ENCODE results near the gene SLC38A8. TPM values are rescaled to one million over a fixed set of nuclear protein-coding genes. Genes with fewer than 3 reads are reported as not detected.
A peak's percentile ranks its signal among the peaks of the same experiment; 100 is the strongest.

SLC38A8 gene
- total RNA-seq, 1 experiment from 2014 or later, result not detected

DNA sequence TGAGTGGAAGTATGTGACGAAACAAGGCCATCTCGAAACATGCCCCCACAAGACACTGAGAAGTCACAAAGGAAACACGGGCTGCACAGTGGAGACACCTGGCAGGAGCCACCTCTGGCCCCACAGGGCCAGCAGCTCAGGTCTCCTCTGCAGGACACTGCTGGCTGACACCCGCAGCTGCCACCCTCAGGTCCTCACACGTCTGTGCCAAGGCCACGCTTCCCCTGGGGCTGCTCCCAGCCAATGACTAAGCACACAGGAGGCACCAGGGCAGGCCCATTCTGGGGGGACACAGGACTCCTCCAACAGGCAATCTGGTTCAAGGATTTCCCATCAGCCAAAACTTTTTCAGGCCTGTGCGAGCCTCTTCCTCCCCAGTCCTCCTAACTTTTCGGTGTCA is 37.8 kb upstream of the SLC38A8 start:
- no peak for DNase-seq
- H3K36me3 ChIP-seq (replicated peaks; ENCODE audit: control insufficient read depth, insufficient read depth, low read length), result peaks cover 10% of the 10 kb centered on the region
- H3K4me3 ChIP-seq (ENCODE audit: insufficient read depth, low read depth, low read length), result no peak overlapping the region
- H3K27me3 ChIP-seq (ENCODE audit: control insufficient read depth, insufficient read depth, low read length), result no peaks in the 10 kb centered on the region

DNA sequence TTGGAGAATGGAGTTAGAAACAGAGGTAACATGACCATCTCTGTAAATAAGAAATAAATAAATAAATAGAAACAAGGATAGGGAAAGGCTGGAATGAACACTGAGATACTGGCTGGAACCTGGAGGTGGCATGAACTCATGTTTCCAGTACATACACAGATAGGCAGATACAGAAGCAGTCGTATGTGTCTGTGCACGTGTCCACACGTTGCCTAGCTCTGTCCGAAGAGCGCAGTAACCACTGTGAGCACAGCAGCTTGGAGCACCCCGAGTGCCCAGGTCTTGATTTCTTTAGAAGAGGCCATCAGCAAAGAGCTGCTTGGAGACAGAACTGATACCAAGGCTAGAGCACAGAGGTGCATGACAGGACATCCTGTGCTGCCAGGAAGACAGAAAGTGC is 37.1 kb upstream of the SLC38A8 start:
- H3K27me3 ChIP-seq (ENCODE audit: control insufficient read depth, insufficient read depth, low read length), result no peaks in the 10 kb centered on the region
- DNase-seq, result no peak
- peaks cover 16% of the 10 kb centered on the region for H3K36me3 ChIP-seq (replicated peaks; ENCODE audit: control insufficient read depth, insufficient read depth, low read length)
- H3K4me3 ChIP-seq (ENCODE audit: insufficient read depth, low read depth, low read length), result no peak overlapping the region

DNA sequence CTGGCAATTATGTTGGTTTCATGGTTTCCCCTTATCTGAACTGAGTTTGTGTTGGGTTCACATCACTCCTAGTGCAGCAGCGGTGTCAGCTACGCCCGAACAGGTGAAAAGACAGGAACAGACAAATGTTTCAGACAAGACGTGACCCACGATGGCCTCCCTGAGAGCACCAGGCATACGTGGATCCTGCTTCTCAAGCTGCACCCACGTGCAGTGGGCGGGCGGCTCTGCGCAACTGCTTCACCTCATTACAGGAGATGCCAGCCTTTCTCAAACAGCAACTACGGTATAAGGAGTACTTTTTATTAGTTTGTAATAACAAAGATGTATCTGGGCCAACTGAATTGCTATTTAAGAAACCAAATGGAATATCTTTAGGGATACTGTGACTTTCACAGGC is 32.8 kb upstream of the SLC38A8 start:
- Histone ChIP-seq H3K36me3 (replicated peaks; ENCODE audit: control insufficient read depth, insufficient read depth, low read length) (peaks cover 14% of the 10 kb centered on the region), H3K27me3 (ENCODE audit: control insufficient read depth, insufficient read depth, low read length) (no peaks in the 10 kb centered on the region), H3K4me3 (ENCODE audit: insufficient read depth, low read depth, low read length) (no peak overlapping the region)
- no peak for DNase-seq

DNA sequence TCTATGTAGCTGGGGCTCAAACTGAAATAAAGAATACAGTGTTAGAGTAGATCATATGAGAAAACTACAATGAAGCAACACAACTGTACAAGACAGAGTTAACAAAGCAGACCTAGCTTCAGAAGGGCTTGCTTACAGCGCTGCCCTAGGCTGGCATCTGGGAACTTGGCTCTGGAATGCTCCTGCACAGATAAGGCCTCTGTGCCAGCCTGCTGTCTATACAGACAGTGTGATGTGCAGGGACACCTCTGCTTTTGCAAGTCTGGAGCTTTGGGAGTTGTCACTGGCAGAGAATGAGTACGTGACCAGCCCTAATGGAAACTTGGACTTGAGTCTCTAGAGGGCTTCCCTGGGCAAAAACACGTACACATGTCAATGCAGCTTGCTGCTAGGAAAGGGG is 32.1 kb upstream of the SLC38A8 start:
- Histone ChIP-seq H3K27me3 (ENCODE audit: control insufficient read depth, insufficient read depth, low read length) (no peaks in the 10 kb centered on the region), H3K4me3 (ENCODE audit: insufficient read depth, low read depth, low read length) (no peak overlapping the region), H3K36me3 (replicated peaks; ENCODE audit: control insufficient read depth, insufficient read depth, low read length) (peaks cover 14% of the 10 kb centered on the region)
- no peak for DNase-seq

DNA sequence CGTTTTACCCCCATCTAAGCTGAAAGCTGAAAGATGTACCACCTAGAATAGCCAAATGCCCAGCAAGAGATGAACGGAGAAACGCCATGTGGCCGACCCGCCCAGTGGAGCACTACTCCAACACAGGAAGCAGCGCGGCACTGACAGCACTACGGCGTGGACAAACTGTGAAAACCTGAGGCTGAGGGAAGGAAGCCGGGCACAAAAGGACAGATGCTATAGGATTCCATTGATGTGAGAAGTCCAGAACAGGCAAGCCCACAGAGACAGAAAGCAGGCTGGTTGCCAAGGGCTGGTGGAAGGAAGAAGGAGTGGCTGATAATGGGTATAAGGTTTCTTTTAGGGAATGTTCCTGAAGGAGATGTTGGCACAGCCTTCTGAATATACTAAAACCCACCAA is 29.4 kb upstream of the SLC38A8 start:
- peaks cover 29% of the 10 kb centered on the region for H3K36me3 ChIP-seq (replicated peaks; ENCODE audit: control insufficient read depth, insufficient read depth, low read length)
- H3K4me3 ChIP-seq (ENCODE audit: insufficient read depth, low read depth, low read length), result no peak overlapping the region
- H3K27me3 ChIP-seq (ENCODE audit: control insufficient read depth, insufficient read depth, low read length), result no peaks in the 10 kb centered on the region
- no peak for DNase-seq

DNA sequence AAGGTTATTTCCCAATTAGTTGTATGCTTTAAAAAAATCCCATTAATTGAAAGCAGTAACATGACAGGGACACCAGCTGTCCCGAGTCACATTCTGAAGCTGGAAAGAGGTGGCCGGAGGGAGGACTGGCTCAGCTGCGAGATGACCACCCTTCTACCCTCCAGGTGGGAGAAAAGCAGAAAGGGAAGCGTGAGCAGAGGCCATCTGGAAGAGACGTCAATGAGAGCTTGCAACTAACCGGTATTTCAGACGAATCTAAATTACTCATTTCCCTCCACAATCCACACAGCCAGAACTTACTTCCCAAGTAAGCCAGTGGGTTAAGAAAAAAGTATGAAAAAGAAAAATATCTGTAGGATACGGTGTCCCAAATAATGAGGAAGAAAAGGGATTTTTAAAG is 28.5 kb upstream of the SLC38A8 start:
- DNase-seq, result no peak
- H3K4me3 ChIP-seq (ENCODE audit: insufficient read depth, low read depth, low read length), result no peak overlapping the region
- H3K36me3 ChIP-seq (replicated peaks; ENCODE audit: control insufficient read depth, insufficient read depth, low read length), result peaks cover 29% of the 10 kb centered on the region
- no peaks in the 10 kb centered on the region for H3K27me3 ChIP-seq (ENCODE audit: control insufficient read depth, insufficient read depth, low read length)

DNA sequence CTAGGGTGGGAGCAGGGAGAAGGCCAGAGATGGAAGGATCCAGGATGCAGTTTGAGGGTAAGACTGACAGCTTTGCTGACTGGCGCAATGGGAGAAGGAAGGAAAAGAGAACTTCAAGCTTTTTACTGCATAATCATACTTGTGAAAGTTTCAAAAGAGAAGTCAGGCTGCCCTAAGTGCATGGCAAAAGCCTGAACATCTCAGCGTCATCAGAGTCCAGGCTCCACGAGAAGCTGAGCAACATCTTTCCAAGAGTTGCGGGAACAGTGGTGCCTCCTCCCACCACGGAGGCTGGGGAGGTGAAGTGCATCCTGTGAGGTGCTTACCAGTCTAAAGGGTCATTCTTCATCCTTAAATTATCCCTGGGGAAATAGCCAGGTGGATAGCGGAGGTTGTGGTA is 26.9 kb upstream of the SLC38A8 start:
- H3K36me3 ChIP-seq (replicated peaks; ENCODE audit: control insufficient read depth, insufficient read depth, low read length), result peaks cover 21% of the 10 kb centered on the region
- H3K27me3 ChIP-seq (ENCODE audit: control insufficient read depth, insufficient read depth, low read length), result no peaks in the 10 kb centered on the region
- DNase-seq, result no peak
- no peak overlapping the region for H3K4me3 ChIP-seq (ENCODE audit: insufficient read depth, low read depth, low read length)

DNA sequence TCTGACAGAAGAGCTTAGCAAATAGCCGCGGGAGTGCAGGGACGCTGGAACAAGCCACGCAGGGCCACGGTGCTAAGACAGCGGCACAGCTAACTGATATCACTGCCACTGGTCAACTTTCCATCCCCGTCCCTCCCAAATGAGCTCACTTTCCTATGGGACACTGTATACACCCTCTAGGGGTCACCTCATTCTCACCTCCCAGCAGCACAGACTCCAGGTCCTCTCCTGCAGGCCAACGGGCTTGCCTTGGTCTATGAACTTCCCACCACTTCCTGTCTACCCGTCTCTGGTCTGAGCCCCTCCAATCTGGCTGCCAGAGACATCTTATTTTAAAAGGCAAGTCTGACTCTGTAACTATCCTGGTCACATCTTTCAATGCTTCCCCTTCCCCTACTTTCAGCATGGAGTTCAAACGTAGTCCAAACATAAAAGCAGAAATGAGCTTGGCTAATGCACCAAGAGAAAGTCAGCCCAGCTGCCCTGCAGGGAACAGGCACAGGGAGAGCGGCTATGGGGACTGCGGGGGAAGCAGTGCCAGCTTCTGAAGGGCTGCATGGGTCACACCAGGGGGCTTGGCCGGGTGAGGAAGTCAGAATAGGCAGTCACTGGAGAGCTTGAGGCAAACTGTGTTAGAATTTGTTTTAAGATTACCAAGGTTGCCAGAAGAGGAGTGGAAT is 26.3 kb upstream of the SLC38A8 start:
- no peak for DNase-seq
- peaks cover 19% of the 10 kb centered on the region for H3K36me3 ChIP-seq (replicated peaks; ENCODE audit: control insufficient read depth, insufficient read depth, low read length)

DNA sequence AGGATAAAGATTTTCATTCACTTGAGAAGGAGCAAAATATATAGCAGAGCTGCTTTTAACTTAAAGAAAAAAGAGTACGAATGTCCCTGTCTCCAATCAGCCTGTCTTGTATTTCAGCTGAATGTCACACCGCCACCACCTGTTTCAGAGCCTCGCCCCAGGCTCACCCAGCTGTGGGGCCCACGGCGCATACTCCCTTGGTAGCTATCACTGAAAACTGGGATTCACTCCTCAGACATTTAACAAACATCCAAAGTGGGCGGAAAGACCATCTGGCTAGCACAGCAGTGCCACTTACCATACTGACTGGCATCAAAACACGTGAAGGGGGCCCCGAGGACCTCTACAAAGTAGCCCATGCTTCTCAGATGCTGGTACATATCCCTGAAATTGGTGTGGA is 25.4 kb upstream of the SLC38A8 start:
- H3K36me3 ChIP-seq (replicated peaks; ENCODE audit: control insufficient read depth, insufficient read depth, low read length), result peaks cover 19% of the 10 kb centered on the region
- no peak overlapping the region for H3K4me3 ChIP-seq (ENCODE audit: insufficient read depth, low read depth, low read length)
- no peaks in the 10 kb centered on the region for H3K27me3 ChIP-seq (ENCODE audit: control insufficient read depth, insufficient read depth, low read length)
- DNase-seq, result no peak

More for the DNA sequence above, 26.3 kb upstream of the SLC38A8 start:
- Histone ChIP-seq H3K4me3 (ENCODE audit: insufficient read depth, low read depth, low read length) (no peak overlapping the region), H3K27me3 (ENCODE audit: control insufficient read depth, insufficient read depth, low read length) (no peaks in the 10 kb centered on the region)

DNA sequence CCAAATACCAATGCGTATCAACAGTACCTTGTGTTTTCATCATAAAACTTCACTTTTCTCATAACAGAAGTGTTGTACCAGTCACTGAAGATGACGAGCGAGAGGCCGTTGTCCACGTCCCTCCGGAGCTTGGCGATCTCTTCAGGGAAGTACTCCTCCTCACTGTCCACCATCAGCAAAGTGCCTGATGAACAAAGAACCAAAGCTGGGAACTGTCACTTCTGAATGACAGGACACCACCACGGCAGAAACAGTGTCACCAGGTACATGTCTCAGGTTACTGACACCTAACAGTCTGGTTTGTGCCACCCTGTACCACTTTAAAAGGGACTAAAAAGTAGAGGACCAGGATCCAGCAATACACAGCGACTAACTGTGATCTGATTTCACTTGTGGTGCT is 25.0 kb upstream of the SLC38A8 start:
- Histone ChIP-seq H3K4me3 (ENCODE audit: insufficient read depth, low read depth, low read length) (no peak overlapping the region), H3K27me3 (ENCODE audit: control insufficient read depth, insufficient read depth, low read length) (no peaks in the 10 kb centered on the region), H3K36me3 (replicated peaks; ENCODE audit: control insufficient read depth, insufficient read depth, low read length) (peaks cover 19% of the 10 kb centered on the region)
- DNase-seq, result no peak

DNA sequence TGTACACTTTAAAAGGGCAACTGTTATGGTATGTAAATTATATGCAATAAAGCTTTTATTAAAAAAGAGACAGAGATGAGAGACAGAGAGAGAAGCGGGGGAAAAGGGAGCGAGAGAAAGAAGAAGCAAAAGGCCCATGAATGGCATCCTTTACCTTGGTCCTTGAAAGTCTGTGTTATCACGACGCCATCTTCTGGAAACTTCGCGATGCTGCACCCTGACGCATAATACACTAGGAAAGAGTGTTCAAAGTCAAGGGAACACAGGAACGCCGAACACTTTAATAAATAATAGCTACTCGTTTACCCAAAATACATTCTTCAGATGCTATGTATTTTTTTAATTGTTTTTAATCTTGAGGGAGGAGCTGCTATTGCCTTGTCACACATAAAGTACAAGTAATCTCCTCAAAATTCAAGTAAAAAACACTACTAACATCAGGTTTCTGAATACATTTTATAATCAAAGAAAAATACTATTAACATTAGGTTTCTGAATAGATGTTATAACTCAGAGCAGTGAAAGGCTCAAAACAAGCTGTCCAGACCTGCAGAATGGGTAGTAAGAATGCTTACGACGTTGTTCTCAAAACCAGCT is 23.0 kb upstream of the SLC38A8 start:
- Histone ChIP-seq H3K36me3 (replicated peaks; ENCODE audit: control insufficient read depth, insufficient read depth, low read length) (peaks cover 20% of the 10 kb centered on the region), H3K27me3 (ENCODE audit: control insufficient read depth, insufficient read depth, low read length) (no peaks in the 10 kb centered on the region), H3K4me3 (ENCODE audit: insufficient read depth, low read depth, low read length) (no peak overlapping the region)
- DNase-seq, result peak; percentile 74

DNA sequence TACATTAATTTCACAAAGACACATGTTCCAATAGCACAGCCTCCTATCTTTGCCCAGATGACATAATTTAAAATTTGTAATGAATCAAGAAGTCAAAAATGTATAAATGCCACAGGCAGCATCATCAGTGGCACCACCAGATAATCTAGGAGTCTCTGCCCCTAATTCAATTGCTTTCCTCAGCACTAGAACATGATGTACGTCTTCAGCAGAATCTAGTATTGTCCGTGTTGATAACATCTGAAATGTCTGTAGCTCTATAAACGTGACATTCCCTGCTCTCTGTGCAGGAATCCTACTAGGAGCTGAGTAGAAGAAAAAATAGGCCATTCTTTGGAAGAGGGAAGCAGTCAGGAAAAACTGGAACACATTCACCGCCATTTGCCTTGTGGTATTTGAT is 21.4 kb upstream of the SLC38A8 start:
- H3K4me3 ChIP-seq (ENCODE audit: insufficient read depth, low read depth, low read length), result no peak overlapping the region
- no peaks in the 10 kb centered on the region for H3K27me3 ChIP-seq (ENCODE audit: control insufficient read depth, insufficient read depth, low read length)
- no peak for DNase-seq
- peaks cover 18% of the 10 kb centered on the region for H3K36me3 ChIP-seq (replicated peaks; ENCODE audit: control insufficient read depth, insufficient read depth, low read length)

DNA sequence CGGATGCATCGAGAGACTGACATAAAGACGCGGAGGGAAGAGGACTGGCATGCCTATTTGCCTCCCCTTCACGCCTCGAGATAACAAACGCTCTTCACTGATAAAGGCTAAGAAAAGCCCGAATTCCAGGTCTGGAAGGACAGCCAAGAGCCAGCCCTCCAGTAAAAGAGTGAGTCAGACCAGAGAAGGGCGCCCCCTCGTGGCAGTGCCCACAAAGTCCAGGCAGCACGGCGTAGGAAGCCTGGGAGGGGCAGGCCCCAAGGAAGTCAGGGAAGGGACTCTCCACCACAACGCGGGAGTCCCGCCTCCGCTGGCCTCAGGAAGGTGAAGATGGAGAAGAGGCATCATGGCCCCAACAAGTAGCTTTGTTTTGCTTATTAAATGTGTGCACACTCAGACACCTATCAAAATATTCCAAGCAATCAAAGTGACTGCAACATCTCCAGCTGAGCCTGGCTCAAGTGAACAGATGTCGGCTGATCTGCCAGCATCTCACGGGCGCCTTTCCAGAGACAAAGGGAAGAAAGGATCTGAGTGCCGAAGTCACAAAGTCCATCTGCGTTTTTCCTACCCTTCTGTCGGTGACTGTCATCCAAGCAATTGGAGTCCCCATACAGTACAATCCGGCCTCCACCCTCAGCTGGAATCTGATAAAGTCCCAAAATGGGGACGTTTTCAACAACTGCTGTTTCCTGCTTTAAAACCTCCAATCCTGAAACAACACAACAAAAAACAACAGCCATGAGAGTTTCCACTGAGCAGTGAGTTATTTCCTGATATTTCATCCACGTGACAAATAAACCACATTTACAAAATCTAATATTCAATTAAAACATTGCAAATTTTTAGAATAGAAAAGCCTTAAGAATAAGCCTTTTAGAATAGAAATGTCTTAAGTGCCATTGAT is 20.4 kb upstream of the SLC38A8 start:
- Histone ChIP-seq H3K27me3 (ENCODE audit: control insufficient read depth, insufficient read depth, low read length) (no peaks in the 10 kb centered on the region), H3K4me3 (ENCODE audit: insufficient read depth, low read depth, low read length) (no peak overlapping the region), H3K36me3 (replicated peaks; ENCODE audit: control insufficient read depth, insufficient read depth, low read length) (peaks cover 15% of the 10 kb centered on the region)
- DNase-seq, result peak; percentile 96

DNA sequence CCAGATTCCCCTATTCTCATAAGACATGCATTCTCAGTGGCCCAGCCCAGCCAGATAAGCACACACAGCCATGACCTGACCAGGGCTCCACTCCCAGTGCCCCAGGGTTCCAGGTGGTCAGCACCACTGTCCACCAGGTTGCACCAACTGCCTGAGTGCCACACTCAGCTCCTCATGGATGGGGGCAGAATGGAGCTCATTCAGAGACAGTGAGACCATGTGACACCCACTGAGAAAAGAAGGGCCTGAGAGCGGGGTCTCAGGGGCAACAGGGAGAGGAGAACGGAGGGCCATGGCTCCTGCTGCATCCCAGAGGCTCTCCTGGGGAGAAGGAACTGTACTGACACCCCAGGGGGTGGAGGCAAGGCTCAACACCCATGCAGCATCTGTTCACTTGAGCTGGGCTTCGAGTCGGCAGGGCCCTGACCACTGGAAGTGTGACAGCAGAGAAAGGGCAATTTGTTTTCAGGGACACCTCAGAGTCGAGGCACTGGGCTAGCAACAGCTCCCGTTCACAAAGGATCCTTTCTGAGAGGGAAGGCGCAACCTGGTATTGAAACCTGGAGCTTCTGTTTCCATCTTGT is 18.7 kb upstream of the SLC38A8 start:
- no peaks in the 10 kb centered on the region for H3K27me3 ChIP-seq (ENCODE audit: control insufficient read depth, insufficient read depth, low read length)
- no peak overlapping the region for H3K4me3 ChIP-seq (ENCODE audit: insufficient read depth, low read depth, low read length)
- no peak for DNase-seq
- peaks cover 8% of the 10 kb centered on the region for H3K36me3 ChIP-seq (replicated peaks; ENCODE audit: control insufficient read depth, insufficient read depth, low read length)
